Smooth muscle cell (in vitro differentiated cells): ENCODE measurements around the gene IL27RA. TPM values are rescaled to one million over a fixed set of nuclear protein-coding genes. Genes with fewer than 3 reads are reported as not detected.

Source experiments
- DNase-seq: peaks from one replicate; lab custom pipeline; 2025; ENCODE audit not compliant: unreplicated experiment; lab: John Stamatoyannopoulos, UW
- H2AFZ ChIP-seq: fragments of 200-600 bp; sonication (generic); 2 replicates; pipeline ENCODE4 v1.6.0; 2016; ENCODE audit warnings: antibody characterized with exemption, low read depth, mild to moderate bottlenecking
- H3F3A ChIP-seq: fragments of 200-600 bp; sonication (generic); 2 replicates; pipeline ENCODE4 v1.6.0; 2017; ENCODE audit warnings: antibody characterized with exemption, low read depth
- H3K27ac ChIP-seq: fragments of 200-600 bp; sonication (generic); 2 replicates; pipeline ENCODE4 v1.5.1; 2016; ENCODE audit warnings: low read depth, mild to moderate bottlenecking
- H3K27me3 ChIP-seq: fragments of 200-600 bp; sonication (generic); 2 replicates; pipeline ENCODE4 v1.6.1; 2016; ENCODE audit warnings: low read depth, mild to moderate bottlenecking
- H3K36me3 ChIP-seq: fragments of 200-600 bp; sonication (generic); 2 replicates; pipeline ENCODE4 v1.5.1; 2016; ENCODE audit warnings: low read depth
- H3K4me1 ChIP-seq: fragments of 200-600 bp; sonication (generic); 2 replicates; pipeline ENCODE4 v1.5.1; 2016; ENCODE audit warnings: low read depth
- H3K4me2 ChIP-seq: fragments of 200-600 bp; sonication (generic); 2 replicates; pipeline ENCODE4 v1.6.0; 2016; ENCODE audit warnings: mild to moderate bottlenecking
- H3K4me3 ChIP-seq: fragments of 200-600 bp; sonication (generic); 2 replicates; pipeline ENCODE4 v1.5.1; 2016; ENCODE audit warnings: mild to moderate bottlenecking
- H3K79me2 ChIP-seq: fragments of 200-600 bp; sonication (generic); 2 replicates; pipeline ENCODE4 v1.6.0; 2016; ENCODE audit warnings: low read depth, mild to moderate bottlenecking
- H3K9ac ChIP-seq: fragments of 200-600 bp; sonication (generic); 2 replicates; pipeline ENCODE4 v1.6.0; 2016; ENCODE audit warnings: low read depth
- H3K9me3 ChIP-seq: fragments of 200-600 bp; sonication (generic); replicated peaks from 2 replicates; pipeline ENCODE4 v1.5.1; 2016; ENCODE audit warnings: low read depth
- H4K20me1 ChIP-seq: fragments of 200-600 bp; sonication (generic); 2 replicates; pipeline ENCODE4 v1.6.0; 2016; ENCODE audit warnings: low read depth
- CTCF ChIP-seq: fragments of 200-600 bp; sonication (generic); IDR thresholded peaks from 2 replicates; pipeline ENCODE4 v1.5.1; 2017; ENCODE audit warnings: borderline replicate concordance, mild to moderate bottlenecking, antibody characterized with exemption; ENCODE audit not compliant: insufficient read depth, poor library complexity, severe bottlenecking
- WGBS: methylation state at CpG from one replicate; pipeline ENCODE4 v1.1.7; 2016; ENCODE audit warnings: low lambda C conversion rate; 5-methylcytosine and 5-hydroxymethylcytosine counted together
- polyA plus RNA-seq: library from polyadenylated mRNA; unstranded; fragments of >200 nt; fragmentation: Nextera tagmentation; extraction: Ambion mirVana; gene quantifications from 2 replicates; pipeline ENCODE4 v1.2.1, GENCODE V29; 2016
- total RNA-seq: library from RNA; depleted of rRNA; stranded (reverse); fragments of >200 nt; gene quantifications from 2 replicates; pipeline ENCODE4 v1.2.3, GENCODE V29; 2014

The IL27RA gene
- total and polyA plus RNA-seq, 2 experiments from 2014 or later, result 3.1 to 3.8 TPM

- H3K36me3 ChIP-seq, result no peaks in the 10 kb centered on the region
- H3K27me3 ChIP-seq, result no peaks in the 10 kb centered on the region
- no peak overlapping the region for H2AFZ ChIP-seq
- peak overlapping the region; percentile 87 for H3K4me2 ChIP-seq
- H3K4me3 ChIP-seq, result peak overlapping the region; percentile 82
- TF ChIP-seq CTCF, result no peak
- peak overlapping the region; percentile 100 for H3K27ac ChIP-seq
- DNase-seq, result peak; percentile 90
- H3K9me3 ChIP-seq, result no peaks in the 10 kb centered on the region
- H3K9ac ChIP-seq, result peak overlapping the region; percentile 100
- H3K79me2 ChIP-seq, result peaks cover 18% of the 10 kb centered on the region
- H3F3A ChIP-seq, result peaks cover 22% of the 10 kb centered on the region
- peaks cover 3% of the 10 kb centered on the region for H3K4me1 ChIP-seq
- H4K20me1 ChIP-seq, result no peaks in the 10 kb centered on the region
- 33% methylated on average over 14 of the region's 50 CpGs for WGBS
Observed at GRCh38 chr19:14005349-14006084, 26.0 kb upstream of the IL27RA start.

GRCh38 chr19:14006085-14006765 lies 25.3 kb upstream of the IL27RA start, which contains the start of gene RFX1:
Gene RFX1 (minus strand): TSS chr19:14006320. CDS start chr19:13993843, 12,477 bp downstream.
- peaks cover 3% of the 10 kb centered on the region for H3K4me1 ChIP-seq
- H3K27ac ChIP-seq, result peak within 1 kb of the TSS; percentile 100
- DNase-seq, result peak; percentile 98
- H3K36me3 ChIP-seq, result no peaks in the 10 kb centered on the region
- no peaks in the 10 kb centered on the region for H3K9me3 ChIP-seq
- H3K27me3 ChIP-seq, result no peaks in the 10 kb centered on the region
- no peaks in the 10 kb centered on the region for H4K20me1 ChIP-seq
- WGBS, result 2% methylated on average over 46 of the region's 58 CpGs
- peak within 1 kb of the TSS; percentile 87 for H3K4me2 ChIP-seq
- peak within 1 kb of the TSS; percentile 64 for H2AFZ ChIP-seq
- H3K79me2 ChIP-seq, result peaks cover 11% of the 10 kb centered on the region
- H3K4me3 ChIP-seq, result peak within 1 kb of the TSS; percentile 82
- peak within 1 kb of the TSS; percentile 100 for H3K9ac ChIP-seq
- H3F3A ChIP-seq, result peaks cover 22% of the 10 kb centered on the region
- no peak for TF ChIP-seq CTCF

GRCh38 chr19:14006766-14007562 lies 24.6 kb upstream of the IL27RA start:
- H3F3A ChIP-seq, result peaks cover 22% of the 10 kb centered on the region
- H2AFZ ChIP-seq, result peak overlapping the region; percentile 64
- H3K9me3 ChIP-seq, result no peaks in the 10 kb centered on the region
- peak; percentile 98 for DNase-seq
- peak overlapping the region; percentile 82 for H3K4me3 ChIP-seq
- peaks cover 5% of the 10 kb centered on the region for H3K79me2 ChIP-seq
- H3K27ac ChIP-seq, result peak overlapping the region; percentile 100
- TF ChIP-seq CTCF, result no peak
- H3K4me2 ChIP-seq, result peak overlapping the region; percentile 87
- no peaks in the 10 kb centered on the region for H3K36me3 ChIP-seq
- peaks cover 3% of the 10 kb centered on the region for H3K4me1 ChIP-seq
- H4K20me1 ChIP-seq, result no peaks in the 10 kb centered on the region
- 9% methylated on average over 54 of the region's 56 CpGs for WGBS
- H3K27me3 ChIP-seq, result no peaks in the 10 kb centered on the region
- peak overlapping the region; percentile 100 for H3K9ac ChIP-seq
